Measurements from ENCODE around the gene PLAC8.
A peak's percentile ranks its signal among the peaks of the same experiment; 100 is the strongest.
"Not testable (repeated sequence)": the region's sequence is repeated elsewhere in the genome, so short reads cannot be mapped to it uniquely, and the experiment has no call there.

PLAC8 gene

GRCh38 chr4:83111751-83112141 lies 2.8 kb downstream of the PLAC8 start:
- not testable (repeated sequence) for DNase-seq

- no peak for DNase-seq
Observed at GRCh38 chr4:83110970-83111750, 3.4 kb downstream of the PLAC8 start.

DNA sequence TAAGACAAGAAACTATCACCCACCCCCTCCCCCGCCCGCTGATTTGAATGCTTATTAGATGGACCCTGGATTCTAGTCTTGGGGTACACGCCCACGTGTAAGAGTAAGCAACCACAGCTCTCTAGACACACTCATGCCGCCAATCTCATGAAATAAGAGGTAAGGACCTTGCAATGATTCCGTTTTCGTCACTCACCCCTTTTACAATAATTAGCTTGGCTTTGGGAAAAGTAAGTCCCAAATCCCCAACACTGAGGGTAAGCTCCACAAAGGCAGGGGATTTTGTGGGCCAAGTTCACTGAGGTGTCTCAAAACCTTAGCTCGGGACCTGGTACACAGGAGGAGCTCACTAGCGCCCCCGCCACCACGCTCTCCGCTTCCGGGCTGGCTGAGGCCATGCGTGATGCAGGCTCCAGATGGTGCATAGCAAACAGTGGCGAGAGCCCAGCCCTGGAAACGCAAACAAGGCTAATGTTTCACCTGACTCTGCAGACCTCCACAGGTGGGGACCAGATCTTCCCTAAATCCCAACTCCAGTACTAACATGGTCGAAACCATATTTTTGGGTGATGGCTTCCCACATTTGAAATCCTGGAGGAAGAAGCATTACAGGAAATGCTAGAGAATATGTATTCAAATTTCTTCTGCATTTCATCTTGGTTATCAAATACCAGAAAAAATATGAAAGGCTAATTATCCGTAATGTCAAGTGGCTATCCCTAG lies 4.1 kb downstream of the PLAC8 start:
- DNase-seq: peak; percentile 91

DNA sequence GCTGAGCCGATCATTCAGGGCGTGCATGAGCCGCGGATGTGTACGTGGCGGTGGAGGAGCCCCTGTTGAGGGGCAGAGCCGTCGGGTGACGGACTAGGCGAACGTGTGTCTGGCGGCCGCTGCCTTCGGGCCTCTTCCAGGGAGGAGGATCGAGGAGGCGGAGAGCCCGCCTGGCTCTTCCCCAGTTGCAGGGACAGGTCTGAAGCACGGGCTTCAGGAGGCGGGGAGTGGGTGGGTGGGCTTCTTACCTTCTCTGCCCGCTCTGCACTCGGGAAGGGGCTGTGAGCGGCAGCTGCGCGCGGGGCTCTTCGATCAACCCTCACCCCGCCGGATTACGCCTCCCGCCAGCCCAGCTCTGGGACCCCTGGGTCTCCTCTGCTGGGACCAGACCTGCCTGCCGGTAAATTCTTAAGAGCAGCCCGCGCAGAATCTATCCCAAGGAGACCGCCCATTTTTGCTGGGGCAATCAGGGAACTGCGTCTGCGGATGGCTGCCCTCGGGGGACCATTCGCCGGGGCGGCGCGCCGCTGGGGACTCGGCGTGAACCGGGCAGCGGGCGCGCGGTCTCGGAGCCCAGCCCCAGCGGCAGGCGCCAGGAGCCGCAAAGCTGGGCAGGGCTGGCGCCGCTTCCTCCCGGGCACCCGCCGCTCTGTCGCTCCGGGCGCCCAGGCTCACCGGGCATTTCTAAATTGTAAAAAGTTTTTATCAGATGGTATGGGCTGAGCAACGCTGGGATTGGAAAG lies 4.9 kb downstream of the PLAC8 start:
- peak; percentile 57 for DNase-seq

- peak; percentile 19 for DNase-seq
Observed at GRCh38 chr4:83108101-83108861, 6.2 kb downstream of the PLAC8 start.

DNA sequence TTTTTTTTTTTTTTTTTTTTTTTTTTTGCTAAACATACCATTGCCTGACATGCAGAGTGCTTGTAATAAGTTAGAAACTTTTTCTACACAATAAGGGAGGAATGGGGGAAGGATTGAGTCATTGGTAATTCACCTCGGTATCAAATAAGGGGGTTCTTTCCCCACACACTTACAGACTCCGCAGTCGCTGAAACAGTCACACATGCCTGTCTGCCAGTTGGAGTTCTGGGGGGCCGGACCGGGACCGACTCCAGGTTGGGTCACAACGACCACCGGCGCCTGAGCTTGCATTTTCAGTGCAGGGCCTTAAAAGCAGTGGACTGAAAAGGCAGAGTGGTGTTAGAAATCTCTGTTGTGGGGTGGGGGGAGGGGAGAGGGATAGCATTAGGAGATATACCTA lies 6.9 kb downstream of the PLAC8 start:
- peak; percentile 52 for DNase-seq

DNA sequence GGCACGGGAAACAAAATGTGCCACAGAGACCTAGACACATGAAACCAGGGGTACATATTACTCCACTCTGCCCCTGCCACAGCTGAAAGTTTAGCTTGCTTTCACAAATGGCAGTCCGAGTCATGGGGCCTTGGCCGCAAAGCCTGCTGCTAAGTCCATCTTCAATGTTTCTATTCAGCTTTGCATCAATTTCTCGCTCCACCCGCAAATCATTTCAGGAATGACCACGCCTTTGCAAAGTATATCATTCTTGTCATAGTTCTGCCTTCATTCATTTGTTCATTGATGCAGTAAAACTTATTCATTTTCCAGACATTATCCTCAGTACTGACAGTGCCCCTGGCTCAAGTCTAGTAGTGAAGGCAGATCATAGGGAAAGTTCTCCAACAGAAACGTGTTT lies 9.5 kb downstream of the PLAC8 start:
- no peak for DNase-seq

GRCh38 chr4:83096397-83096796 lies 18.1 kb downstream of the PLAC8 start:
- DNase-seq: no peak

DNA sequence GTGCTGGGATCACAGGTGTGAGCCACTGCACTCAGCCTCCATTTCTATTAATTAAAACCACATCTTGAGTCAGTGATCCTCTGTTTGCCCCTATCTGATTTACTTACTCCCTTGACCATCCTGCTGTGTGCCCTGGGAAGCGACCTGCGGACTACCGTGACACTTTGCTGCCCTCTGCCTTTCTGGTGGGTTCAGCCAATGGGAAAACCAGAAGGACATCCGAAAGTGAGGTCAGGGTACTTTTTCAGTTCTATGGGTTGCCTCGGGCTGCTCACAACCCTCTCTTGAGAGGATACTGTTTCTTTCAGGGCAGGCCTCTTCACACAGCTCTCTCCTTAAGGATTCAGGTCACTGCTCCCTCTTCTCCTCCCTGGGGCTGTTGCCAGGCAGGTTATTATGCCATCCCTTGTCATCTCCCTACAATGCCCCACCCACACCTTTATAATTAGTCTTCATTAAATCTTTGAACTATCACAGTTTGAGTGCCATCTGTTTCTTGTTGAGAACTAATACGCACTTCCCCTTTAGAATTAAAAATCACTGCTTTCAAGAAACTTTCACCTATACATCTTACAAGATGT lies 21.4 kb downstream of the PLAC8 start:
- DNase-seq: no peak

DNA sequence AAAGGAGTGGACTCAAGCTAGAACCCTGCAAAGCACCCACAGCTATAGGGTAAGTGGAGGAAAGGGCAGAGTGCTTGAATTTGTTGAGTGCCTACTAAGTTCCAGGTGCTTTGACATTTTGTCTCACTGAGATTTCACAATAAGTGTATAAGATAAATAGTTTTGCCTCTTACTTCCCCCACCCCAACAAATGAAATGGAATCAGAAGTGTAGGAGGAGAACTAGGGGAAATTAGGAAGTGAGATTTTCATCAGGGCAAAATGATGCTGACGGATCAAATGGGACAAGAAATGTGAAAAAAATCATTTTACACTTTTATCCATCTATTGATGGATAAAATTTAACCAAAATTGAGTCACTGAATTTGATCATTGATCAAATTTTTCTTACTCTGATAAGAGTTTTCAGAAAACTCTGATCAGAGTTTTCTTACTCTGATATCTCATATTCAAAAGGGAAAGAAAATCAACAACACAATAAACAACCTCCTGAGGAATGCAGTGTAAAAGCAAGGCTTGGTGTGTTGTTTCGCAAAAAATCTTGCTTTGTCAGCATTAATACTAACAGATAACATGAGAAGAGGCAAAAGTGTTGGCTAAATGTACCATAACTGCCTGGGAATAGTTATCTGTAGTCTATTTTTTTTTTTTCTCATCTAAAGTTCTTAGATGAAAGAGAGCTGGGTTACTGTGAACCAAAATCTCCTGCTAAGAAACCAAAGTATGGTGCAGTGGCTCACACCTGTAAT lies 24.9 kb downstream of the PLAC8 start:
- DNase-seq: no peak

DNA sequence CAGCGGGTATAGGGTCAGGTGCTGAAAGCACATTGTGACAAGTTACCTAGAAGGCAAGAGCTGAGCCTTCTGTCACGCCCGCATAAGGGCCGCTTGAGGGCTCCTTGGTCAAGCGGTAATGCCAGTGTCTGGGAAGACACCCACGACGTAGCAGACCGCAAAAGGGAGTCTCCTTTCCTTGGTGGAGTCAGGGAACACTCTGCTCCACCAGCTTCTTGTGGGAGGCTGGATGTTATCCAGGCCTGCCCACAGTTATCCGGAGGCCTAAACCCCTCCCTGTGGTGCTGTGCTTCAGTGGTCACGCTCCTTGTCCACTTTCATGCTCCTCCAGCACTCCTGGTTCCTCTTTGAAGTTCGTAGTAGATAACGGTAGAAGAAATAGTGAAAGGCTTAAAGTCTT lies 29.6 kb downstream of the PLAC8 start:
- not testable (repeated sequence) for DNase-seq

DNA sequence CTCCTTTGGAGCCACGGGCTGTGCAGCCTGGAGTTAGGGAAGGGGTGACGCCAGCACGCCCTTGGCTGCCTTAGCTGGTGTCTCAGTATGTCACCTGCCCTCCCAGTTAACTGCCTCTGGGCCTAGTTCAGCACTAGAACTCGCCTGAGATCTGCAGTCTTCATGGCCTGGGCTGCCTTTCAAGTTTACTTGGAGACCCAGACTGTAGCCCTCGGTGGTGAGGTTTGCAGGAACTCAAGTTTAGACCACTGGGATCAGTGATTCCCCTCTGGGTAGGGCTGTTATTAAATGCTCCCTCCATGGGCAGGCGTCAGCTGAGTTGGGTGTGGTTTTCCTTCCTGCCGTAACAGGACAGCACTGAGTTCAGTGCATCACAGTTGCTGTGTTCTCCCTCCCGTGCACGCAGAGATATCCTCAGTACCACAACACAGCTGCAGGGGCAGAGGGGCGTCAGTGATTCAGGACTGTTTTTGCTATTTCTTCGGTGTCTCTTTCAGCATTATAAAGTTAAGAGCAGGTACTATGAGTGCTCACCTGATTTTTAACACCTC lies 30.5 kb downstream of the PLAC8 start:
- peak; percentile 57 for DNase-seq

DNA sequence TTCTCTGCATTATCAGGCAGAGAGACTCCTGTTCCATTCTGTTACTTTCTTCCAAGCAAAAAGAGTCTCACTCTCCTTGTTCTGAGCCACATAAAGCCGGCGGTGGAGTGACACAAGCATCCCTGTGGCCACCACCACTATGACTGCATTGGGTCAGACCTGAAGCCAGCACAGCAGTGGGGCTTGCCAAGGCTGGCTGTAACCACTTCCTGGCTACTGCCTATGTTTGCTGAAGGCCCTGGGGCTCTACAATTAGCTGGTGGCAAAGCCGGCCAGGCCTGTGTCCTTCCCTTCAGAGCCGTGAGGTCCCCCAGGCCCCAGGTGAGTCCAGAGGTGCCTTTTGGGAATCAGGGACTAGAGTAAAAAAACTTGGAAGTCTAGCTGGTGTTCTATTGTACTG lies 31.8 kb downstream of the PLAC8 start:
- DNase-seq: no peak

- no peak for DNase-seq
Observed at GRCh38 chr4:83080561-83080960, 34.0 kb downstream of the PLAC8 start.

- no peak for DNase-seq
Observed at GRCh38 chr4:83075311-83076095, 39.0 kb downstream of the PLAC8 start.

DNA sequence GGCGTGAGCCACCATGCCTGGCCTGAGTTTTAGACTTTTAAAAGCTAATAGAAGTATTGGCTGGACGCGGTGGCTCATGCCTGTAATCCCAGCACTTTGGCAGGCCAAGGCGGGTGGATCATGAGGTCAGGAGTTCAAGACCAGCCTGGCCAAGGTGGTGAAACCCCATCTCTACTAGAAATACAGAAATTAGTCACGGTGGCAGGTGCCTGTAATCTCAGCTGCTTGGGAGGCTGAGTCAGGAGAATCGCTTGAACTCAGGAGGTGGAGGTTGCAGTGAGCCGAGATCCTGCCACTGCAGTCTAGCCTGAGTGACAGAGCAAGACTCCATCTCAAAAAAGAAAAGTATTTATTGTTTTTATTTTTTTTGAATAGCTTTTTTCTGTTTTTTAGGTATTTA lies 39.7 kb downstream of the PLAC8 start:
- DNase-seq: peak; percentile 32

- peak; percentile 74 for DNase-seq
Observed at GRCh38 chr4:83074086-83074704, 40.3 kb downstream of the PLAC8 start.

GRCh38 chr4:83071116-83071515 lies 43.4 kb downstream of the PLAC8 start:
- DNase-seq: no peak

DNA sequence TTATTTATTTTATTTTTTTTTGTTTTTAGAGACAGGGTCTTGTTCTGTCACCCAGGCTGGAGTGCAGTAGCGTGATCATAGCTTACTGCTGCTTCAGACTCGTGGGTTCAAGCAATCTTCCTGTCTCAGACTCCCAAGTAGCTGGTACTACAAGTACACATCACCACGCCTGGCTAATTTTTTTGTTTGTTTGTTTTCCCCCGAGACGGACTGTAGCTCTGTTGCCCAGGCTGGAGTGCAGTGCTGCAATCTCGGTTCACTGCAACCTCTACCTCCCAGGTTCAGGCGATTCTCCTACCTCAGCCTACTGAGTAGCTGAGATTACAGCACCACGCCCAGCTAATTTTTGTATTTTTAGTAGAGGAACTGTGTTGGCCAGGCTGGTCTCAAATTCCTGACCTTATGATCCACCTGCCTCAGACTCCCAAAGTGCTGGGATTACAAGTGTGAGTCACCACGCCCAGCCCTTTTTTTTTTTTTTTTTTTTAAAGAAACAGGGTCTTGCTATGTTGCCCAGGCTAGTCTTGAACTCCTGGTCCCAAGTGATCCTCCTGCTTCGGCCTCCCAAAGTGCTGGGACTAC lies 47.4 kb downstream of the PLAC8 start:
- DNase-seq: no peak

DNA sequence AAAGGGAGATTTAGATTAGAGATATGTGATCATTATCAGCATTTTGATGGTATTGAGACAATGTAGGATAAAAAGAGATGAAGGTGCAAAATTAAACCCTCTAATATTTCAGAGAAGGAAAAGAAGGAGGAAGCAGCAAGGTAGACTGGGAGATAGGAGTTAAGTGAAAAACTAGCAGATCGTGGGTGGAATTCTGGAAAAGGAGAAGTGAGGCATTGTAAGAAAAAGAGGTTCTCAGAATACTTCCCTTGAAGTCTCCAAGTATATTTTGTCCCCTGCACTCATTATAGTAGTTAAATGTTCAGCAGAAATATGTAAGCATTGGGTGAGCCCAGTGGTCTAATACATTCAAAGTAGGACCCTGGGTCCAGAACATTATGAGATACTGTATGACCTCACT lies 49.3 kb downstream of the PLAC8 start:
- DNase-seq: no peak
